Measurements from ENCODE around the gene LRRC4.

The LRRC4 gene

GRCh38 chr7:128057909-128058308, 26.7 kb upstream of the LRRC4 start:
- no peak for DNase-seq

DNA sequence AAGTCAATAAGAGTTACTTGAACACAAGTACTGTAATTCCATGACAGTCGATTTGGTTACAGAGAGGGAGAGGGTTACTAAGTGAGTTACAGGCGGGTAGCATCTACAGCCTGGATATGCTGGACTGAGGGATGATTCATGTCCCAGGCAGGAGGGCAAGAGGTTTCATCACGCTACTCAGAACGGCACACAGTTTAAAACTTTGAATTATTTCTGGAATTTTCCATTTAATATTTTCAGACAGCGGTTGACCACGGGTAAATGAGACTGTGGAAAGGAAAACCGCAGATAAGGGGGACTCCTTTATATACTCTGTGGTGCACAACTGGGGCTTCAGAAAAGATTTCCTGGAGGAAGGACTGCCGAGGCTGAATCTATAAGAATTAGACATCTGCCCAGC, 25.7 kb upstream of the LRRC4 start:
- DNase-seq = no peak

- DNase-seq = no peak
These were observed 24.4 kb upstream of the LRRC4 start for GRCh38 chr7:128055637-128056036.

GRCh38 chr7:128054511-128054910, 23.3 kb upstream of the LRRC4 start:
- DNase-seq = no peak

- no peak for DNase-seq
These were observed 22.8 kb upstream of the LRRC4 start for GRCh38 chr7:128053991-128054390.

- no peak for DNase-seq
These were observed 21.8 kb upstream of the LRRC4 start for GRCh38 chr7:128053023-128053422.

GRCh38 chr7:128052404-128052803, 21.2 kb upstream of the LRRC4 start:
- no peak for DNase-seq

DNA sequence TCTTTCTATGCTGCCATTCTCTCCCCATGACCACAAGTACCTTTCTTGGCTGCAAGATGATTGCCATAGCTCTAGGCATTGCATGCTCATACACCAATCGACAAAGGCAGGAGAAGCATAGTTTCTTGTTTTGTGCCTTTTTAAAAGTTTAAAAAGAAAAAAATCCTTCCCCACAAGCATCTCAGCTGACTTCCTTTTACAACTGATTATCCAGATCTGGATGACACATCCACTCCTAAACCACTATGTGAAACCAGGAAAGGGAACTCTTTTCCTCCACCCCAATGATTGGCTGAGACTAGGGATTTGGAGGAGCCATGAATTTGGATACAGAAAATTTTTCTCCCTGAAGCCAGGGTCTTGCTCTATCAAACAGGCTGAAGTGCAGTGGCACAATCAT, 14.5 kb upstream of the LRRC4 start:
- no peak for DNase-seq

- DNase-seq = no peak
These were observed 13.9 kb upstream of the LRRC4 start for GRCh38 chr7:128045158-128045557.

- DNase-seq = no peak
These were observed 12.8 kb upstream of the LRRC4 start for GRCh38 chr7:128044064-128044463.

GRCh38 chr7:128042012-128042411, 10.8 kb upstream of the LRRC4 start:
- no peak for DNase-seq

GRCh38 chr7:128041203-128041602, 10.0 kb upstream of the LRRC4 start:
- no peak for DNase-seq

DNA sequence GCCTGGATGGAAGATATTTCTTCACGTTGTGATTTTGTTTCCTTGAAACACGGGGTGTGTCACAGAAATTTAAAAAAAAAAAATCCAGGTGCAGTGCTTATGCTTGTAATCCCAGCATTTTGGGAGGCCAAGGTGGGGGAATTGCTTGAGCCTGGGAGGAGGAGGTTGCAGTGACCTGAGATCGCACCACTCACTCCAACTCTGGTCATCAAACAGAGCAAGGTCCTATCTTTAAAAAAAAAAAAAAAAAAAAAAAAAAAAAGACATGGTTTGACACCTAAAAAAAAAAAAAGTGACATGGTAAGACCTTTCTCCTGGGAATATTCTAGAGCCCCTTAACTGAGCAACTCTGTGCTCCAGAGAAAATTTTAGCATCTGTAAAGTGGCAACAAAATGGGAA, 9.0 kb upstream of the LRRC4 start:
- DNase-seq = no peak

GRCh38 chr7:128039544-128039953, 8.3 kb upstream of the LRRC4 start:
- no peak for DNase-seq

DNA sequence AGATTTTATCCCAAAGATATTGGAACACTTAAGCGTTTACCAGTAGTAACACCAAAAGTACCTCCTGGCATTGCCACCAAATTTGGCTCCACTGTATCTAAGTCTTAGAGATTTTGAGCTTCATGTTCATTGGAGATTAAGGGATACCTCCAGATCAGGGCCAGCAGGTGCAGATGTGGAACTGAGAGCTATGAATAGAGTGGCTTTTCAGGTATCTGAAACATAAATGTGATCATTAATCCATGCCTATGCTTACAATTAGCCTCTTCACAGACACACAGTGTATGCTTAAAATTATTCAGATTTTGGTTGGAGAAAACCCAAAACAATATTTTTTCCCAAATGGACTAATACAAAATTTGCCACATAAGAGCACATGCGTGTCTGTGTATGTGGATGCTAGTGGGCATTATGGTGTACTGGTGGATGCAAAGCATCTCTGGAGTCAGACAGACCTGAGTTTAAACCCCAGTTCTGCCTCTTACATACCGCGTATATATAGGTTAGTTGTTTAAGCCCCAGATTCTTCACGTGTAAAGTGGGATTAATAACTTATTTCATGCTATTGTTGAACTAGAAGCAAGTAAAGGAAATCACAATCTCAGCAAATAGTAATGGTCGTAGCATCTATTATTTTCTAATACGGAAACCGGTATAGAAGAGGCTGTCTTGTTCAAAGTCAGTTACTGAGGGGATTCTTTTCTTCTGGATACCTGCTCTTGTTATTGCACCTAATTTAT, 6.8 kb upstream of the LRRC4 start:
- no peak for DNase-seq

DNA sequence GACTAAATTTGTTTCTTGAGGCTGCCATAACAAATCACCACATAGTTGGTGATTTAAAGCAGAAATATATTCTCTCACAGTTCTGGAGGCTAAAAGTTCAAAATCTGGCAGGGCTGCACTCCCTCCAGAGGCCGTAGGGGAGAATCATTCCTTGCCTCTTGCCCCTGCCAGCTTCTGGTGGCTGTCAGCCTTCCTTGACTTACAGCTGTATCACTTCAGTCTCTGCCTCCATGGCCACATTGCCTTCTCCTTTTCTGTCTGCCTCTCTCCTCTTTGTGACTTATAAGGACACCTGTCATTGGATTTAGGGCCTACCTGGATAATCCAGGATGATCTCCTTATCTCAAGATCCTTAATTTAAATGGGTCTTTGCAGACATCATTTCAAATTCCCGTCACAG, 5.8 kb upstream of the LRRC4 start:
- no peak for DNase-seq

GRCh38 chr7:128036226-128036940, 5.1 kb upstream of the LRRC4 start:
- DNase-seq = no peak

DNA sequence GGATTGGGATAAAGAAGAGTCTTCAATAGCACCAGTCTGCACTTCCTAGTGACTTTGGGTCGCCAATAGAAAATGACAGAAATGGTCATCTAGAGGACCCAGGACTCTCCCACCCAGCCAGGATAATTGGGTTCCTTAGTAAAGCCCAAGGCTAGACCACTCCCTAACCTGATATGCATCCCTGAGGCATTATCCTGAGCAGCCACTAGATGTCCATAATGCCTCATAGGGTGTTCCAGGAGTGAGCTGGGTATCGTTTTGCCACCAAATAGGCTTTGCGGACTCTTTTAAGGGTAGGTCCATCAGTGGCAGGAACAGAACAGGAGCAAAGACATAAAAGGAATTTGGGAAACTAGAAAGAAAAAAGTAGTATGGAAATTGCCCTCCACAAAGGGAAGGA, 4.5 kb upstream of the LRRC4 start:
- no peak for DNase-seq

DNA sequence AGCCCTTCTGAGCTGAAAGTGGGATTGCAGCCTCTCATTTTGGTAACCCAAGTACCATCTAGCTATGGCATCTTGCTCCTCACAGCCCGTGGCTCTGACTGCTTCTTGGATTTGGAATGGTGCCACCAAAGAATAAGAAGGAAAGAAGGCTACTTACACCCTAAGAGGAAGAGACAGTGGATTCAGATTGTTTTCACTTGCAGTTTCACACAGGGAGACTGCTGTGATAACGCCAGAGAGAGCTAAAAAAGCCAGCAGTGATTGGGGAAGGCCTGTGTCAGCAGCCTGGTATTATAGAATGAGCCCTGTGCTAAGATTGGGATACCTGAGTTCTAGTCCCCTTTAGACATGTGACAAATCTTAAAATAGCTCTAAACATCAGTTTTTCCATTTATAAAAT, 3.6 kb upstream of the LRRC4 start:
- no peak for DNase-seq

GRCh38 chr7:128033246-128033645, 2.0 kb upstream of the LRRC4 start:
- DNase-seq = no peak

- DNase-seq = peak in 1 of 4 experiments; percentile 1
These were observed 1.5 kb upstream of the LRRC4 start for GRCh38 chr7:128032605-128033235.

- DNase-seq = peak in 2 of 4 experiments; percentile 14 to 28
These were observed 816 bp upstream of the LRRC4 start for GRCh38 chr7:128031901-128032604.

- DNase-seq = no peak
These were observed 979 bp downstream of the LRRC4 start for GRCh38 chr7:128030263-128030653.

All from activated naive CD4-positive, alpha-beta T cell (primary cell).